Measurements from ENCODE around the gene KLF9. TPM values are rescaled to one million over a fixed set of nuclear protein-coding genes. Genes with fewer than 3 reads are reported as not detected.

The KLF9 gene
- total and polyA plus RNA-seq, 9 of the 15 experiments (the other 6 are each of a cell fraction or from before 2014, with no cell fraction given): 3.3 to 11.9 (median 6.9) TPM

DNA sequence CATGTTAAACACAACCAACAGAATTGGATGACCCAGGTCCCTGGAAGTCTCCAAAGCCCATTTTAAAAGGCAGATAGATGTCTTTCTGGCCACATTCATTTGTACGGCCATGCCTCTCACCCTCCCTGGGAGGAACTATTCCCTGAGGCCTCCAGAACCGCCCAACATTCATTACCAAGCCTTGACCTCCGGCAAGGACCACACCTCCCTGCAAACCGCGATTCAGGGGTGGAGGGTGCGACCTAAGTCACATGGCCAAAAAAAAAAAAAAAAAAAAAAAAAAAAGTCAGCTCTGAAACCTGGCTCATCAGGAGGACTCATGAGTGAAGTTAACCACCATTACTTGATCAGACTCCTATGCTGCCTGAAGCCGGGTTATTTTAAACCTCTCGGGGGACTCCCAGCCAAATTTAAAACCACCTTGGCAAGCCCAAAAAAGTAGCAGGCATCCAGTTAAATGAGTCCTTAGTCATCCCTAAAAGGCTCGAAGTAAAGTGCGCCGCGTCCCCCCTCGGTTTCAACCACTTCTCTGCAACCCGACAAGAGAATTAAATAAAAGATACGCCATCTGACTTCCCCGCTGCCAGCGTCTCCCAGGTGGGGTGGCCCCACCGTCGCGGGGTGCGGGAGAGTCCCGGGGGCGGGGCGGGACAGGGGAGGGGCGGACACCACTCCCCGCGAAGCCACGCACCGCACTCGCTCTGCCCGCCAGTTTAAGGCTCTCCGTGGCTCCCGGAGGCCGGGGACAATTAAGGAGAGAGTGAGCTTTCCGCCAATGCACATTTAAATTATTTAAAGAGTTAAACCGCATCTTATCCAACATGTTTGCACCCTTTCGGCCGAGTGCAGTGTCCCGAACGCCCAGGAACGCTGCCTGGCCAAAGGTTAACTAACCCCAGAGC, 2.3 kb downstream of the KLF9 start (continued):
- TF ChIP-seq, protein P1, sequence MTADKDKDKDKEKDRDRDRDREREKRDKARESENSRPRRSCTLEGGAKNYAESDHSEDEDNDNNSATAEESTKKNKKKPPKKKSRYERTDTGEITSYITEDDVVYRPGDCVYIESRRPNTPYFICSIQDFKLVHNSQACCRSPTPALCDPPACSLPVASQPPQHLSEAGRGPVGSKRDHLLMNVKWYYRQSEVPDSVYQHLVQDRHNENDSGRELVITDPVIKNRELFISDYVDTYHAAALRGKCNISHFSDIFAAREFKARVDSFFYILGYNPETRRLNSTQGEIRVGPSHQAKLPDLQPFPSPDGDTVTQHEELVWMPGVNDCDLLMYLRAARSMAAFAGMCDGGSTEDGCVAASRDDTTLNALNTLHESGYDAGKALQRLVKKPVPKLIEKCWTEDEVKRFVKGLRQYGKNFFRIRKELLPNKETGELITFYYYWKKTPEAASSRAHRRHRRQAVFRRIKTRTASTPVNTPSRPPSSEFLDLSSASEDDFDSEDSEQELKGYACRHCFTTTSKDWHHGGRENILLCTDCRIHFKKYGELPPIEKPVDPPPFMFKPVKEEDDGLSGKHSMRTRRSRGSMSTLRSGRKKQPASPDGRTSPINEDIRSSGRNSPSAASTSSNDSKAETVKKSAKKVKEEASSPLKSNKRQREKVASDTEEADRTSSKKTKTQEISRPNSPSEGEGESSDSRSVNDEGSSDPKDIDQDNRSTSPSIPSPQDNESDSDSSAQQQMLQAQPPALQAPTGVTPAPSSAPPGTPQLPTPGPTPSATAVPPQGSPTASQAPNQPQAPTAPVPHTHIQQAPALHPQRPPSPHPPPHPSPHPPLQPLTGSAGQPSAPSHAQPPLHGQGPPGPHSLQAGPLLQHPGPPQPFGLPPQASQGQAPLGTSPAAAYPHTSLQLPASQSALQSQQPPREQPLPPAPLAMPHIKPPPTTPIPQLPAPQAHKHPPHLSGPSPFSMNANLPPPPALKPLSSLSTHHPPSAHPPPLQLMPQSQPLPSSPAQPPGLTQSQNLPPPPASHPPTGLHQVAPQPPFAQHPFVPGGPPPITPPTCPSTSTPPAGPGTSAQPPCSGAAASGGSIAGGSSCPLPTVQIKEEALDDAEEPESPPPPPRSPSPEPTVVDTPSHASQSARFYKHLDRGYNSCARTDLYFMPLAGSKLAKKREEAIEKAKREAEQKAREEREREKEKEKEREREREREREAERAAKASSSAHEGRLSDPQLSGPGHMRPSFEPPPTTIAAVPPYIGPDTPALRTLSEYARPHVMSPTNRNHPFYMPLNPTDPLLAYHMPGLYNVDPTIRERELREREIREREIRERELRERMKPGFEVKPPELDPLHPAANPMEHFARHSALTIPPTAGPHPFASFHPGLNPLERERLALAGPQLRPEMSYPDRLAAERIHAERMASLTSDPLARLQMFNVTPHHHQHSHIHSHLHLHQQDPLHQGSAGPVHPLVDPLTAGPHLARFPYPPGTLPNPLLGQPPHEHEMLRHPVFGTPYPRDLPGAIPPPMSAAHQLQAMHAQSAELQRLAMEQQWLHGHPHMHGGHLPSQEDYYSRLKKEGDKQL (CRISPR knock-in tag; IDR thresholded peaks at IDR 0.05; ENCODE audit: borderline replicate concordance): no peak
- 0 out of 2 replicates have a peak, but pooled peaks have one; percentile 2 for TF ChIP-seq JUND (IDR thresholded peaks at IDR 0.05; ENCODE audit: borderline replicate concordance, low read depth, low read length)
- no peak for TF ChIP-seq JUND (tag; IDR thresholded peaks at IDR 0.05; ENCODE audit: borderline replicate concordance, low read depth, low read length)
- TF ChIP-seq DMBX1 (CRISPR knock-in tag; IDR thresholded peaks at IDR 0.05; ENCODE audit: borderline replicate concordance): no peak
- peak; percentile 27 for TF ChIP-seq SAP30 (IDR thresholded peaks at IDR 0.05; ENCODE audit: borderline replicate concordance, insufficient read depth, low read depth, low read length, poor library complexity, severe bottlenecking)
- no peak for TF ChIP-seq KDM4B (IDR thresholded peaks at IDR 0.05; ENCODE audit: borderline replicate concordance in 2 of 2, low read depth in 1 of 2)
- no peak for TF ChIP-seq MYBL2 (IDR thresholded peaks at IDR 0.05; ENCODE audit: low read depth)
- TF ChIP-seq MYBL2 (CRISPR knock-in tag; IDR thresholded peaks at IDR 0.05; ENCODE audit: borderline replicate concordance): no peak
- TF ChIP-seq, protein P2, sequence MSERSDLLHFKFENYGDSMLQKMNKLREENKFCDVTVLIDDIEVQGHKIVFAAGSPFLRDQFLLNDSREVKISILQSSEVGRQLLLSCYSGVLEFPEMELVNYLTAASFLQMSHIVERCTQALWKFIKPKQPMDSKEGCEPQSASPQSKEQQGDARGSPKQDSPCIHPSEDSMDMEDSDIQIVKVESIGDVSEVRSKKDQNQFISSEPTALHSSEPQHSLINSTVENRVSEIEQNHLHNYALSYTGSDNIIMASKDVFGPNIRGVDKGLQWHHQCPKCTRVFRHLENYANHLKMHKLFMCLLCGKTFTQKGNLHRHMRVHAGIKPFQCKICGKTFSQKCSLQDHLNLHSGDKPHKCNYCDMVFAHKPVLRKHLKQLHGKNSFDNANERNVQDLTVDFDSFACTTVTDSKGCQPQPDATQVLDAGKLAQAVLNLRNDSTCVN (CRISPR knock-in tag; IDR thresholded peaks at IDR 0.05): no peak
- no peak for TF ChIP-seq CEBPG (CRISPR knock-in tag; IDR thresholded peaks at IDR 0.05)
- TF ChIP-seq CEBPG (tag; conservative IDR thresholded peaks at IDR 0.05 in 1 of 2, IDR thresholded peaks at IDR 0.05 in 1 of 2): no peak
- TF ChIP-seq, protein P3, sequence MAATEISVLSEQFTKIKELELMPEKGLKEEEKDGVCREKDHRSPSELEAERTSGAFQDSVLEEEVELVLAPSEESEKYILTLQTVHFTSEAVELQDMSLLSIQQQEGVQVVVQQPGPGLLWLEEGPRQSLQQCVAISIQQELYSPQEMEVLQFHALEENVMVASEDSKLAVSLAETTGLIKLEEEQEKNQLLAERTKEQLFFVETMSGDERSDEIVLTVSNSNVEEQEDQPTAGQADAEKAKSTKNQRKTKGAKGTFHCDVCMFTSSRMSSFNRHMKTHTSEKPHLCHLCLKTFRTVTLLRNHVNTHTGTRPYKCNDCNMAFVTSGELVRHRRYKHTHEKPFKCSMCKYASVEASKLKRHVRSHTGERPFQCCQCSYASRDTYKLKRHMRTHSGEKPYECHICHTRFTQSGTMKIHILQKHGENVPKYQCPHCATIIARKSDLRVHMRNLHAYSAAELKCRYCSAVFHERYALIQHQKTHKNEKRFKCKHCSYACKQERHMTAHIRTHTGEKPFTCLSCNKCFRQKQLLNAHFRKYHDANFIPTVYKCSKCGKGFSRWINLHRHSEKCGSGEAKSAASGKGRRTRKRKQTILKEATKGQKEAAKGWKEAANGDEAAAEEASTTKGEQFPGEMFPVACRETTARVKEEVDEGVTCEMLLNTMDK (IDR thresholded peaks at IDR 0.05; ENCODE audit: borderline replicate concordance, insufficient read depth, low read depth, low read length, poor library complexity, severe bottlenecking): no peak
- TF ChIP-seq, protein P4, sequence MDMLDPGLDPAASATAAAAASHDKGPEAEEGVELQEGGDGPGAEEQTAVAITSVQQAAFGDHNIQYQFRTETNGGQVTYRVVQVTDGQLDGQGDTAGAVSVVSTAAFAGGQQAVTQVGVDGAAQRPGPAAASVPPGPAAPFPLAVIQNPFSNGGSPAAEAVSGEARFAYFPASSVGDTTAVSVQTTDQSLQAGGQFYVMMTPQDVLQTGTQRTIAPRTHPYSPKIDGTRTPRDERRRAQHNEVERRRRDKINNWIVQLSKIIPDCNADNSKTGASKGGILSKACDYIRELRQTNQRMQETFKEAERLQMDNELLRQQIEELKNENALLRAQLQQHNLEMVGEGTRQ (CRISPR knock-in tag; IDR thresholded peaks at IDR 0.05): peak; percentile 56
- no peak for TF ChIP-seq POLR3G (IDR thresholded peaks at IDR 0.05; ENCODE audit: extremely low read depth, insufficient read length, insufficient replicate concordance)
- no peak for TF ChIP-seq CREBBP (IDR thresholded peaks at IDR 0.05; ENCODE audit: low read depth, low read length)
